Measurements from ENCODE around the gene FREM2.

DNA sequence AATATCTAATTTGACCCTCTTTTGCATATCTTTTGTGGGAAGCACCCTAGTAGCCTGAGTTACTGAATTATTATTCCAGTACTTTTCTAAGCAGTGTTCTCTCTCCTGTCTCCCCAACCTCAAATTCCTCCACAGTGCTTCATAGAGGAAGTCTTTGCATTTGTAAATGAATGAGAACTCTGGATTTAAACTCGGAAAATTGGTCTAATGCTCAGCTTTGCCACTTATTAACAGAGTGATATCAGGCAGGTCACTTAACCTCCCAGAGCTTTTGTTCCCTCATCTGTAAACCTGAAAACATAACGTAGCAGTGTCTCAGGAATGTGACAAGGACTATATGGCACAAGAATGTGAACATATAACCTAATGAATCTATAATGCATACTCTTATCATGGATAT is 26.2 kb downstream of the FREM2 start:
- TF ChIP-seq, protein P1, sequence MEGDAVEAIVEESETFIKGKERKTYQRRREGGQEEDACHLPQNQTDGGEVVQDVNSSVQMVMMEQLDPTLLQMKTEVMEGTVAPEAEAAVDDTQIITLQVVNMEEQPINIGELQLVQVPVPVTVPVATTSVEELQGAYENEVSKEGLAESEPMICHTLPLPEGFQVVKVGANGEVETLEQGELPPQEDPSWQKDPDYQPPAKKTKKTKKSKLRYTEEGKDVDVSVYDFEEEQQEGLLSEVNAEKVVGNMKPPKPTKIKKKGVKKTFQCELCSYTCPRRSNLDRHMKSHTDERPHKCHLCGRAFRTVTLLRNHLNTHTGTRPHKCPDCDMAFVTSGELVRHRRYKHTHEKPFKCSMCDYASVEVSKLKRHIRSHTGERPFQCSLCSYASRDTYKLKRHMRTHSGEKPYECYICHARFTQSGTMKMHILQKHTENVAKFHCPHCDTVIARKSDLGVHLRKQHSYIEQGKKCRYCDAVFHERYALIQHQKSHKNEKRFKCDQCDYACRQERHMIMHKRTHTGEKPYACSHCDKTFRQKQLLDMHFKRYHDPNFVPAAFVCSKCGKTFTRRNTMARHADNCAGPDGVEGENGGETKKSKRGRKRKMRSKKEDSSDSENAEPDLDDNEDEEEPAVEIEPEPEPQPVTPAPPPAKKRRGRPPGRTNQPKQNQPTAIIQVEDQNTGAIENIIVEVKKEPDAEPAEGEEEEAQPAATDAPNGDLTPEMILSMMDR (IDR thresholded peaks at IDR 0.05), result no peak
- no peak for TF ChIP-seq POLR2A (IDR thresholded peaks at IDR 0.05)

Measured in body of pancreas (tissue), 4 donors.